Stimulated activated CD4-positive, alpha-beta T cell treated with anti-CD3 and anti-CD28 coated beads, TNF-alpha, amount 100 ng/mL, for 4 hours (primary cell): ENCODE results near the gene PRSS23.
"Not testable (repeated sequence)": the region's sequence is repeated elsewhere in the genome, so short reads cannot be mapped to it uniquely, and the experiment has no call there.

Experiments
- DNase-seq, 3 experiments: peaks; one replicate each; pipeline ENCODE4 v3.0.0-alpha.2; 2020; ENCODE audit warnings: low read depth in 3 of 3

Gene PRSS23

GRCh38 chr11:86812981-86813380, 12.6 kb downstream of the PRSS23 start:
- DNase-seq = no peak

DNA sequence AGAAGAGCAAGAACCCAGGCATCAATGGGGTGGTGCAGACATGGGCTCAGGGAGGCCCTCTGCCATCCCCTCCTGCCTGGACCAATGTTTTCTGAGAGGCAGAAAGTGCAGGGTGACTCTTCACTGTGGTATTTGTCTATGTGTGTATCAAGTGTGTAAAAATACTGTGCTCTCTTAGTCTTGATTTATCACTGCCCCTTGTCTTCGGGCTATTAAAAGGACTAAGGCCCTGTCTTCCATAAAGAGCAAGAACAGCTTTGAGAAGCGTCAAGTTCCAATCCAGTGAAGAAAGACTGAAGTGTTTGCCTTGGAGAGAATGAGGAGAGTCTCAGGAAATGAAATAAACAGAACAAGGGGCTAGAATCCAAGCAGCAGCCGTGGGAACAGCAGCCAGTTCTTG, 14.4 kb downstream of the PRSS23 start:
- no peak for DNase-seq

GRCh38 chr11:86815726-86816125, 15.4 kb downstream of the PRSS23 start:
- DNase-seq = no peak

- DNase-seq = no peak
These were observed 15.9 kb downstream of the PRSS23 start for GRCh38 chr11:86816251-86816726.

DNA sequence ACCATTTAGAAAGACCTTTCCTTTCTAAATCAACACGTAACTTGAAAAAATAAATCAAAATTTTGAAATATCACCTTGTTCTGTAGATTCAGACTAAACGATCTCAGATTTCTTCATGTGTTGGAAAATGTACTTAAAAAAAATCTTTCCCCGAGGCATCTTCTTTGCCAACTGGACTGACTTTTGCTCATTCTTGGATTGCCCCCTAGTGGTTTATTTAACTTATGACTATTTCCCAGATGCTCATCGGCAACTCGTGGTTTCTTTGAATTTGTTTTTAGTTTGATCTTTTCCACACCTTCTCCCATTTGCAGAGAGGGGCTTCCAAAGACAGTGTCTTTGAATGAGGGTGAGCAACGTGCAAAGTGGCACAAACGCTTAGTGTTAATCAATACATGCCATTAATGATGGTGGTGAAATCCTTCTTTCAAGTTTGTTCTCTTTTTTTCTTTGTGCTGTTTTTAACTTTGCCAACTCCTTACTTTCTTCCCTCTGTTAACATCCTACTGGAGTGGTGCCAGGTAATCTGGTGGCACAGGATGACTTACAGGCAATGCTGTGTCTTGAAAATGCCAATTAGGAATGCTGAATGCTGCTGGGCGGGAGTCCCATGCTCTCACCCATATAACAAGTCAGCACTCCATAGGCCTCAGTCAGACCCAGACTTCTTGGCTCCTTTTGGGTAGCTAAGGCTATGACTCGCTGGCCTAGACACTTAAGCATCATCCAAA, 18.3 kb downstream of the PRSS23 start:
- DNase-seq = no peak

- not testable (repeated sequence) for DNase-seq
These were observed 23.8 kb downstream of the PRSS23 start for GRCh38 chr11:86824139-86824538.

DNA sequence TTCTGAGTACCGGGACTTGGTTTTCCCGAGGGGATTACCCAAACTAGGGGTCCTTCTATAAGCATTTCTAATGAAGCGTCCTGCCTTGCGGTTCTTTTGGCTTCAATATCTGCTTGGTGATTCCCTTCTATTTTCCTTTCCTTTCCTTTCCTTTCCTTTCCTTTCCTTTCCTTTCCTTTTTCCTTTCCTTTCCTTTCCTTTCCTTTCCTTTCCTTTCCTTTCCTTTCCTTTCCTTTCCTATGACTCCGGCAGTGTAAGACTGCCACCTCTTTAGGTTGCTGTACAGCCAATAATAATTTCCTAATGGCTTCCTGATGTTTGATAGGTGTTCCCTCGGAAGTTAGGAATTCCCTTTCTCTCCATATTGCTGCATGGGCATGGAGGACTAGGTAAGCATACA, 34.0 kb downstream of the PRSS23 start:
- DNase-seq = not testable (repeated sequence)

GRCh38 chr11:86844762-86845508, 44.6 kb downstream of the PRSS23 start:
- not testable (repeated sequence) for DNase-seq

DNA sequence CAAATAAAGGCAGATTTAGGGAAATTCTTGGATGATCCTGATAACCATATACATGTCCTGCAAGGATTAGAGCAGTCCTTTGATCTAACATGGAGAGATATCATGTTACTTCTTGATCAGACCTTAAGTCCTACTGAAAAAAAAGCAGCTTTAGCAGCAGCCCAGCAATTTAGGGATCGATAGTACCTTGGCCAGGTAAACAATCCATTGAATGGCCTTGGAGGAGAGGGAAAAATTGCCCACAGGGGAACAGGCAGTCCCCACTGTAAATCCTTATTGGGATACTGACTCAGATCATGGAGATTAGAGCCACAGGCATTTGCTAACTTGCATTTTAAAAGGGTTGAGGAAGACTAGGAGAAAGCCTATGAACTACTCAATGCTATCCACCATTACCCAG, 47.8 kb downstream of the PRSS23 start:
- DNase-seq = no peak

DNA sequence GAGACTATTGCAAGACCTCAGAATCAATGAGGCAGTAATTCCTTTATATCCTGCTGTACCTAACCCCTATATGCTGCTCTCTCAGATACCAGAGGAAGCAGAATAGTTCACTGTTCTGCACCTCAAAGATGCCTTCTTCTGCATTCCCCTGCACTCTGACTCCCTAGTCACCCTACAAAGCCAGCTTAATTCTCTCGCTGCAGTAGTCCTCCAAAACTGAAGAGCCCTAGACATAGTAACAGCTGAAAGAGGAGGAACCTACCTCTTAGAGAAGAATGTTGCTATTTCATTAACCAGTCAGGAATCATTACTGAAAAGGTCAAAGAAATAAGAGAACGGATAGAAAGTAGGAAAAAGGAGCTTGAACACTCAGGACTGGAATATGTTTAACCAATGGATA, 49.3 kb downstream of the PRSS23 start:
- no peak for DNase-seq
